DOHH2 (cell line): Measurements from ENCODE around the gene SNAP29.
A peak's percentile ranks its signal among the peaks of the same experiment; 100 is the strongest.

Experiments used
- H3F3A ChIP-seq: fragments of 200-600 bp; sonication (generic), shearing (Covaris generic); 2 replicates; pipeline ENCODE4 v1.6.0; 2016; ENCODE audit warnings: antibody characterized with exemption, mild to moderate bottlenecking; ENCODE audit not compliant: control insufficient read depth, insufficient read depth
- H3K27ac ChIP-seq: fragments of 200-600 bp; sonication (generic); 2 replicates; pipeline ENCODE4 v1.5.1; 2014; ENCODE audit warnings: low read depth, mild to moderate bottlenecking, low read length, moderate library complexity
- H3K27me3 ChIP-seq: fragments of 200-600 bp; sonication (generic); 2 replicates; pipeline ENCODE4 v1.6.1; 2014; ENCODE audit warnings: mild to moderate bottlenecking, low read length, mixed read lengths; ENCODE audit not compliant: control insufficient read depth
- H3K36me3 ChIP-seq: fragments of 200-600 bp; sonication (generic); 2 replicates; pipeline ENCODE4 v1.6.1; 2014; ENCODE audit warnings: mild to moderate bottlenecking, low read length, moderate library complexity, mixed read lengths; ENCODE audit not compliant: control insufficient read depth
- H3K4me1 ChIP-seq: fragments of 200-600 bp; sonication (generic); 2 replicates; pipeline ENCODE4 v1.6.1; 2014; ENCODE audit warnings: mild to moderate bottlenecking, low read length, mixed read lengths; ENCODE audit not compliant: control insufficient read depth
- H3K4me2 ChIP-seq: fragments of 200-600 bp; sonication (generic); 2 replicates; pipeline ENCODE4 v1.6.0; 2014; ENCODE audit warnings: mild to moderate bottlenecking, low read length, moderate library complexity
- H3K4me3 ChIP-seq: fragments of 200-600 bp; sonication (generic); 2 replicates; pipeline ENCODE4 v1.5.1; 2014; ENCODE audit warnings: mild to moderate bottlenecking, low read length, mixed read lengths
- H3K79me2 ChIP-seq: fragments of 200-600 bp; sonication (generic); 2 replicates; pipeline ENCODE4 v1.6.1; 2014; ENCODE audit warnings: mild to moderate bottlenecking, low read length, mixed read lengths; ENCODE audit not compliant: control insufficient read depth
- H3K9me2 ChIP-seq: fragments of 200-600 bp; sonication (generic); replicated peaks from 2 replicates; pipeline ENCODE4 v1.6.1; 2014; ENCODE audit warnings: mild to moderate bottlenecking, low read length, mixed read lengths; ENCODE audit not compliant: control insufficient read depth
- H3K9me3 ChIP-seq: fragments of 200-600 bp; sonication (generic); 2 replicates; pipeline ENCODE4 v1.6.1; 2014; ENCODE audit warnings: antibody characterized with exemption, low read length, mixed read lengths; ENCODE audit not compliant: control insufficient read depth, insufficient read depth
- H4K20me1 ChIP-seq: fragments of 200-600 bp; sonication (generic); 2 replicates; pipeline ENCODE4 v1.6.0; 2014; ENCODE audit warnings: low read depth, mild to moderate bottlenecking, antibody characterized with exemption, low read length, moderate library complexity; ENCODE audit not compliant: control insufficient read depth, insufficient read depth
- CTCF ChIP-seq: fragments of 200-600 bp; sonication (generic); IDR thresholded peaks from one replicate; pipeline ENCODE4 v1.5.1; 2014; ENCODE audit warnings: antibody characterized with exemption, mild to moderate bottlenecking, low read depth, low read length; ENCODE audit not compliant: poor library complexity, severe bottlenecking
- EZH2phosphoT487 ChIP-seq: fragments of 200-600 bp; sonication (generic); IDR thresholded peaks from 2 replicates; pipeline ENCODE4 v1.6.1; 2017; ENCODE audit warnings: borderline replicate concordance, mild to moderate bottlenecking, antibody characterized with exemption, low read length, moderate library complexity, mixed read lengths

SNAP29 gene

GRCh38 chr22:20858615-20859416 lies at the start of gene SNAP29, which contains the start of gene PI4KA:
Gene SNAP29, plus strand, starts transcription at chr22:20859007. Its CDS starts 104 bp downstream, at chr22:20859111.
Gene PI4KA, minus strand, starts transcription at chr22:20858811. Its CDS starts 86 bp downstream, at chr22:20858725.
- Histone ChIP-seq H3K9me3 (no peaks in the 10 kb centered on the region), H3K79me2 (peaks cover 61% of the 10 kb centered on the region), H3K36me3 (no peaks in the 10 kb centered on the region; the same call in 1 of the 2 replicates), H3K27me3 (no peaks in the 10 kb centered on the region), H3K4me3 (peak within 1 kb of the TSS; percentile 97), H3K4me1 (peaks cover 21% of the 10 kb centered on the region), H4K20me1 (peaks cover 14% of the 10 kb centered on the region; the same call in 1 of the 2 replicates), H3F3A (no peaks in the 10 kb centered on the region), H3K4me2 (peak within 1 kb of the TSS; percentile 94), H3K27ac (peak within 1 kb of the TSS; percentile 48), H3K9me2 (no peaks in the 10 kb centered on the region)
- TF ChIP-seq EZH2phosphoT487 (no peak), CTCF (no peak)

- no peak for TF ChIP-seq CTCF
- TF ChIP-seq EZH2phosphoT487: no peak
- Histone ChIP-seq H3K9me2 (no peaks in the 10 kb centered on the region), H4K20me1 (no peaks in the 10 kb centered on the region), H3K27me3 (no peaks in the 10 kb centered on the region), H3K4me3 (no peak overlapping the region), H3F3A (no peaks in the 10 kb centered on the region), H3K4me1 (no peaks in the 10 kb centered on the region), H3K4me2 (no peak overlapping the region), H3K36me3 (peaks cover 63% of the 10 kb centered on the region), H3K9me3 (no peaks in the 10 kb centered on the region), H3K27ac (no peak overlapping the region), H3K79me2 (no peaks in the 10 kb centered on the region)
These were observed 49.1 kb upstream of the SNAP29 start for GRCh38 chr22:20809538-20810185.

GRCh38 chr22:20810645-20811044 lies 48.2 kb upstream of the SNAP29 start:
- H3K27me3 ChIP-seq: no peaks in the 10 kb centered on the region
- no peaks in the 10 kb centered on the region for H3K4me1 ChIP-seq
- no peak overlapping the region for H3K4me2 ChIP-seq
- no peaks in the 10 kb centered on the region for H3K79me2 ChIP-seq
- H3F3A ChIP-seq: no peaks in the 10 kb centered on the region
- no peaks in the 10 kb centered on the region for H3K9me3 ChIP-seq
- peaks cover 55% of the 10 kb centered on the region for H3K36me3 ChIP-seq
- no peaks in the 10 kb centered on the region for H4K20me1 ChIP-seq
- no peak overlapping the region for H3K27ac ChIP-seq
- no peak overlapping the region for H3K4me3 ChIP-seq
- TF ChIP-seq CTCF: no peak
- TF ChIP-seq EZH2phosphoT487: no peak
- H3K9me2 ChIP-seq: no peaks in the 10 kb centered on the region
